C4-2B (cell line): ENCODE measurements around the gene TMEM38A.

ENCODE experiments used
- ZFX ChIP-seq: fragments of 450-650 bp; IDR thresholded peaks from 2 replicates; pipeline ENCODE4 v1.6.1; 2017
- TF ChIP-seq, protein P1 (sequence below): fragments of 450-650 bp; conservative IDR thresholded peaks from 2 replicates; pipeline ENCODE4 v1.5.1; 2017; ENCODE audit warnings: mild to moderate bottlenecking

DNA sequence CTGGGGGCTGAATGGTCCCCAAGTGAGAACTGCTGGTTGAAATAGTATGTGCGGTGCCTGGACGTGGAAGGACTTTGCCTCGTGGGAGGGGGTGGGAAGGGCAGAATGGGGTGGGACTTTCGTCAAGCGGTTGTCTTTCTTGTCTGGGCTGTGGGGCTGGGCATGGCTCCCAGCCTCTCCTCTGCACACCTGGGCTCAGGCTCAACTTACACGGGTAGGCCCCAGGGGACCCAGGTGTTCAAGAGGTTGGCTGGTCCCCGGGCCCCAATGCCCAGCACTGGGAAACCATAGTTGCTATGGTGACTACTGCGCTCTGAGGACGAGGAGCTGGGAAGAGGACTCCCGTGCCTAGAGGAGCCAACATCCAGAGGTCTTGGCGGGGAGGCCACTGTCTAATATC lies 66.0 kb downstream of the TMEM38A start:
- TF ChIP-seq, protein P1, sequence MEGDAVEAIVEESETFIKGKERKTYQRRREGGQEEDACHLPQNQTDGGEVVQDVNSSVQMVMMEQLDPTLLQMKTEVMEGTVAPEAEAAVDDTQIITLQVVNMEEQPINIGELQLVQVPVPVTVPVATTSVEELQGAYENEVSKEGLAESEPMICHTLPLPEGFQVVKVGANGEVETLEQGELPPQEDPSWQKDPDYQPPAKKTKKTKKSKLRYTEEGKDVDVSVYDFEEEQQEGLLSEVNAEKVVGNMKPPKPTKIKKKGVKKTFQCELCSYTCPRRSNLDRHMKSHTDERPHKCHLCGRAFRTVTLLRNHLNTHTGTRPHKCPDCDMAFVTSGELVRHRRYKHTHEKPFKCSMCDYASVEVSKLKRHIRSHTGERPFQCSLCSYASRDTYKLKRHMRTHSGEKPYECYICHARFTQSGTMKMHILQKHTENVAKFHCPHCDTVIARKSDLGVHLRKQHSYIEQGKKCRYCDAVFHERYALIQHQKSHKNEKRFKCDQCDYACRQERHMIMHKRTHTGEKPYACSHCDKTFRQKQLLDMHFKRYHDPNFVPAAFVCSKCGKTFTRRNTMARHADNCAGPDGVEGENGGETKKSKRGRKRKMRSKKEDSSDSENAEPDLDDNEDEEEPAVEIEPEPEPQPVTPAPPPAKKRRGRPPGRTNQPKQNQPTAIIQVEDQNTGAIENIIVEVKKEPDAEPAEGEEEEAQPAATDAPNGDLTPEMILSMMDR = no peak
- no peak for TF ChIP-seq ZFX
